TTC549 (cell line): ENCODE data around the gene TGFBRAP1.

Experiments
- FAIRE-seq: peaks from 2 replicates; lab custom pipeline; 2012; peaks lifted over from hg19 to GRCh38; lab: Jason Lieb, UNC

Gene TGFBRAP1

DNA sequence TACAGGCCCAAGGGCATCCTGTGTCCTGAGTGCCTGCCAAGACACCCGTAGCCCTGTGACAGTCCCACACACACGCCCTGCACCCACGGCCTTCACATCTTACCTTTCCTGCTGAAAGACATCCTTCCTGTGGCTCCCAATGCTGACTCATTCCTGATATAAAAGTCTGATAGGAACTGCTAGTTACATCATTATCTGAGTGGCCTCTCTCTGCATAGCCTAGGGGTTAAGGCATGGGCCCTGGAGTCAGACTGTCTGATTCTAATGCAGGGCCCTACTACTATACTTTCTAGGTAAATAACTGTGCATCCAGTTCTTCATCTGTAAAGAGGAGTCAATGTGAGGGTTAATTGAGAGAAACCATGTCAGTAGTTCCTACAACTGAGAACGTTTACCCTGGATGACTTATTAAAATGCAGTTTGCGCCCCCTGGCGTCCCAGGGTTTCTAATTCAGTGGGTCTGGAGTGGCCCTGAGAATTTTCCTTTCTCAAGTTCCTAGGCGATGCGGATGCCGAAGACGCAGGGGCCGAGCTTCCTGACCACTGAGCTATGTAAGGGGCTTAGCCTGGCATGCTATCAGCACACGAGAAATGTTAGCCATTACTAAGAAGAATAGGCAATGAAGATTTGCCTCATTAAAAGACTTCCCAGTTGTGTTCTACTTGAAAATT is 94.0 kb downstream of the TGFBRAP1 start:
- peak; percentile 41 for FAIRE-seq

DNA sequence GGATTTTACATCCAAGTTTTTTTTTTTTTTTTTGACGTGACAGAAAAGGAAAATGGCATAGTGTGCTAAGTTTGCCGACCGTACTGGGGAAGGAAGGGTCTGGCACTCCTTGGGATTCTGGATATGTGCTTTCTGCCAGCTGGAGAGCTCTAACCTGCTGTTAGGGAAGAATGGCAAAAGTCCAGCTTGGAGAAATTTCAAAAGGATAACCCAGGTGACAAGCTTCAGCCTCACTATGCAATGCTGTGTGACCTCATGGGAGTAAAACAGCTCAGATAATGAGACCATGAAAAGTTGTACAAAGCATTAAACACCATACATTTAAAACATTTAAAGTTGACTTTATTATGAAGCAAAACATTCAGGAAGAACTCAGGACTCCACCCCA is 98.3 kb downstream of the TGFBRAP1 start:
- FAIRE-seq, result no peak

DNA sequence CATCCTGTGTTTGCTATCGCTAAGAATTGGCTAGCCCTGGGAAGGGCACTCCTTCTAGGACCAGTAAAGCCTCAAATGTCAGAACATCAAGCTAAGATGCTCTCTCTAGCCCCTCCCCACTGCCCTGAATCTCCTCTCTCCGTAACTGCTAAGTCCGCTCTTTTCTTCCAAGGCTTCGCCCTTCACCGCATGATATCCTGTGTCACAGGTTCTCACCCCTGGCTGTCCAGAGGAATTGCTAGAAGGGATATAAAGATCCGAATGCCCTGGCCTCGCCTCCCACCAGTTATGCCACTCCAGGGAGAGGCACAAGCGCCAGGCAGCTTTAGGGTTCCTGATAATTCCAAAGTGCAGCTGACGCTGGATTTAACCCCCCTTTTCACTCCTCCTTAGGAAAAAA is 105.1 kb downstream of the TGFBRAP1 start:
- no peak for FAIRE-seq

DNA sequence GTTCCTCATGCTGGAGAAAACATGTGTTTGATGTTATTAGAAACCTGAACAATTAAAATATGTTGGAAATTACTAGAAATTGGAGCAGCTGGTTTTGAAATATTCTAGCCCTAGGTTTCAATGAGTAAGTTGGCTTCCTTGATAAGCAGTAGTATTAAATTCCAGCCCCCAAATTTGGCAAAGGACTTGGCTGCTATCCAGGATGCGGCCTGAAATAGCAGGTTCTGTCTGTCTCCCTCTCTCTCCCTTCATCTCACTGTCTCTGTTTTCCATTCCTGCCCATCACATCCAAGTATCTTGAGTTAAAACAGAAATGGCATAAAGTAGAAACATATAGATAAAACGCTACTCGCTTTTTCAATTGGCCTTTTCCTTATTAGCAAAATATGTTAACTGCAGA is 108.9 kb downstream of the TGFBRAP1 start:
- no peak for FAIRE-seq

DNA sequence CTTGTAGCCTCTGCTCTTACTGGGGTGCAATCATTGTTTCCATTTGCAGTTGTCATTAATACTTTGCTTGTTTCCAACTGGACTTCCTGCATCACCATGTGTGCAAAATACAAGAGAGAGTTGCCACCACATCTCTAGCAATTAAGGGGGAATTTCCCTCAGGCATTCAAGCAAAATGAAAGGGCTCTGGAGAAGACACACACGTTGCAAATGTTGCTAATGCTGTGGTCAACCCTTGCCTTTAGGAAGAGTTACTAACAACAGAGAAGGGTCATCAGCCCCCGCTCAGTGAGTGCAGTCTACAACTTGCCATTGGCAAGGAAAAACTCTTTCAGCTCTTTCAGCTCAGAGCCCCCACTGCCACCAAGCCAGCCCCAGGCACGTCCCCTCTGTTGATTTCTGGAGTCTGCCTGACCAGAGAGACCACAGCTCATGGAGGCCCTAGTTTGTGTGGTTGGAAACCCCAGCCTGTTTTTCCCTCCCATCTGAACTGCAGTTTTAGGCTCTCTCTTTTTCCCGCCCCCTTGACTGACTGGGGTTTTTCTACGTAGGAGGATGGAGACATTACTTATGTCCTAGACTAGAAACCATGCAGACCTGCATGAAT is 113.8 kb downstream of the TGFBRAP1 start:
- FAIRE-seq, result no peak
